Measurements from ENCODE around the gene PTGER4.

GRCh38 chr5:40655138-40655537 is 24.6 kb upstream of the PTGER4 start:
- TF ChIP-seq CTCF (IDR thresholded peaks at IDR 0.05) (no peak), POLR2A (IDR thresholded peaks at IDR 0.05) (no peak), POLR2AphosphoS5 (IDR thresholded peaks at IDR 0.05; ENCODE audit: insufficient read depth in 1 of 2, low read depth in 1 of 2) (no peak)
